ENCODE measurements around the gene NSMCE1.

Gene NSMCE1, protein sequence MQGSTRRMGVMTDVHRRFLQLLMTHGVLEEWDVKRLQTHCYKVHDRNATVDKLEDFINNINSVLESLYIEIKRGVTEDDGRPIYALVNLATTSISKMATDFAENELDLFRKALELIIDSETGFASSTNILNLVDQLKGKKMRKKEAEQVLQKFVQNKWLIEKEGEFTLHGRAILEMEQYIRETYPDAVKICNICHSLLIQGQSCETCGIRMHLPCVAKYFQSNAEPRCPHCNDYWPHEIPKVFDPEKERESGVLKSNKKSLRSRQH
- total RNA-seq, result 28.0 to 51.3 reads per million in 2 donors

DNA sequence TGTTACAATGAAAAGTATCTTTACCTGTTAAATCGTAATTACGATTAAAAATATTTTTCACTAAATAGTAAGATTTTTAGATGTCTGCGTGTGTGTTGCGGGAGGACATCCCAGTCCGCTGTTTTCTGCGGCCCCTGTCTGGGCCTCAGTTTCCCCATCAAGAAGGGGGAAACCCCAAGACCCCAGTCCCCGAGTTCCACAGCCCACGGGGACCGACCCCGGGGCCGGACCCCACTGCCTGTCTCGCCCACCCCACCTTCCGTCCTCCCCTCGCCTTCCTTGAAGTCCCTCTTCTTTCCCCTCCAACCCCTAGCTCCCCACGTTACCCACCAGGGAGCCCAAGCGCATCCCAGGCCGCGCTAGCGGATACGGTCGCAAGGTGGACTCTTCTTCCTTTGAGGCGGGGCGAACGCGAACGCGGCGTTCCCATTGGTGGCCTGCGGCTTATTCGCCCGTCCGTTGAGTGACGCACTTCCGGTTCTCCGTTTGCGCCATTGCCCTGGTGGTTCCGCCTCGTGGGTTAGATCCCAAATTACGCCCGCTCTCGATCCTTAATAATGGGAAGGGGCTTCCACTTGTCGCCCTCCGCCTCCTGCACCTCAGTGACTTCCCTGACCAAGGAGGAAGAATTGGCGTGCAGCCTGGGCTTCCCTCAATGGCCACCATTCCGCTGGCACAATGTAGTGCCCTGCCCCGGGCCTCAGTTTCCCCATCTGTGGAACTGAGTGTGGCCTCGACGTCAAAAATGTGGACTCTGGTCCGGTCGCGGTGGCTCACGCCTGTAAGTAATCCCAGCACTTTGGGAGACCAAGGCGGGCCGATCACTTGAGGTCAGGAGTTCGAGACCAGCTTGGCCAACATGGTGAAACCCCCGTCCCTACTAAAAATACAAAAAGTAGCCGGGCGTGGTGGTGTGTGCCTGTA, at the start of gene NSMCE1:
NSMCE1 (minus strand) TSS at position 397 of the 924 bp plus-strand sequence. CDS start 11,202 bp downstream, outside the sequence.
- peak; percentile 93 for DNase-seq

DNA sequence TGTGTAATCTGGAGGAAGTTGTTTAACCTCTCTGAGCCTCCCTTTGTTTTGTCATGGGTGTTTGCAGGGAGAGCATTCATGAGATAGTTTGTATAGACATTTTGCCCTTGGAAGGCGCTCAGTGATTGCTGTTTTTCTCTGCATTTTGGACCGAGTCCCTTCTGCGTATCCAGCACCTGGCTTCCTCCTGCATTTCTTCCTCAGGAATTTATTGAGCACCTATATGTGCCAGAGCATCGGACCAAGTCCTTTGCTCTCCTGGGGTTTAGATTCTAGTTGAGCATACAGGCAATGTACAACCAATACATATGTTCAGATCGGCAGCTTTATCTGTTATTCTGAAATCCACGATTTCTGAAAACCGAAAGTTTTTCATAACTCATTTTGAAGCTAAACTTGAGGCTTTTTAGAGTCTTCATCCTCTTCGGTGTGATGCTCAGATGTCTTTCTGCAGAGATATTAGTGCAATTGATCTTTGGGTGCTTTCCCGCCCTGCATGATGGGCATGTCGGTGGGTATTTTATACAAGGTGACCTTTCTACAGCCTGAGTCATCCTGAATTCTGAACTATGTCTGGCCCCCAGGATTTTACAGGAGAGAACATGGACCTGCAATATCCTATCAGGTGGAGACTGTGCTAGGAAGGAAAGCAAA, 49.3 kb upstream of the NSMCE1 start:
- no peak for DNase-seq

DNA sequence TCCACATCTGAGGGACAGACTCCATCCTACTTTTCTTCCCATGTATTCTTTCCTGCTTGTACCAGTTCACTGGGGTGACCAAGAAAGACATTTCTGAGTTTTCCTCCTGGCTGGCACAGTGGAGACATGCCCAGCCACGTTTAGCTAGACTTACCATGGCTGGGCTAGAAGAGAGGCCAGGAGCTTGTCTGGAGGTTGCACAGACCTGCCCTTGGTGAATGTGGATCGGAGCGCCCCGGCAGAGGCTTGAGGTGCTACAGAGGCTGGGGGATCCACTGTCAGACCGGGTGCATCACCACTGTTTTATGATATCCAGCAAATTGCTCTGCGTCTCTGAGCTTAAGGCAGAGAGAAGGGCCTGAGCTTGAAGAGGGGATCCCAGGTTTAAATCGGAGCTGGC, 48.7 kb upstream of the NSMCE1 start:
- no peak for DNase-seq

DNA sequence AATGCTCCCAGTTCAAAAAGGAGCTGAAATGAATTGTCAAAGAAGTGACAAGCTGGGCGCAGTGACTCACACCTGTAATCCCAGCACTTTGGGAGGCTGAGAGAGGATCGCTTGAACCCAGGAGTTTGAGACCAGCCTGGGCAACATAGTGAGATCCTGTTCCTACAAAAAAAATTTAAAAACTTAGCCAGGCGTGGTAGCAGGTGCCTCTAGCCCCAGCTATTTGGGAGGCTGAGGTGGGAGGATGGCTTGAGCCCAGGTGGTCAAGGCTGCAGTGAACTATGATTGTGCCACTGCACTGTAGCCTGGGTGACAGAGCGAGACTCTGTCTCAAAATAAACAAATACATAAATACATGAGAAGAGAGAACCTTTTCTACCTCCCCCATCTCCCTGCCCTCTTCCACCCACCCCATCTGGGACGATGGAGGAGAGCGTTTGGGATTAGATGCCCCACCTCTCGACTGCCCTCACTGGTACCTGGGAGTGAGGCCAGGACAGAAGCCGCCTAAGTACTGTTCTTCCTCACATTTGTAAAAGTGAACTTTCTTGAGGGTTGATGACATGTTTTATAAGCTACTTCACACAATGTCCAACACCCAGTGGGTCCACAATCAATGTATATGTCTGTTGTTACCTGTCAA, 47.6 kb upstream of the NSMCE1 start:
- no peak for DNase-seq

DNA sequence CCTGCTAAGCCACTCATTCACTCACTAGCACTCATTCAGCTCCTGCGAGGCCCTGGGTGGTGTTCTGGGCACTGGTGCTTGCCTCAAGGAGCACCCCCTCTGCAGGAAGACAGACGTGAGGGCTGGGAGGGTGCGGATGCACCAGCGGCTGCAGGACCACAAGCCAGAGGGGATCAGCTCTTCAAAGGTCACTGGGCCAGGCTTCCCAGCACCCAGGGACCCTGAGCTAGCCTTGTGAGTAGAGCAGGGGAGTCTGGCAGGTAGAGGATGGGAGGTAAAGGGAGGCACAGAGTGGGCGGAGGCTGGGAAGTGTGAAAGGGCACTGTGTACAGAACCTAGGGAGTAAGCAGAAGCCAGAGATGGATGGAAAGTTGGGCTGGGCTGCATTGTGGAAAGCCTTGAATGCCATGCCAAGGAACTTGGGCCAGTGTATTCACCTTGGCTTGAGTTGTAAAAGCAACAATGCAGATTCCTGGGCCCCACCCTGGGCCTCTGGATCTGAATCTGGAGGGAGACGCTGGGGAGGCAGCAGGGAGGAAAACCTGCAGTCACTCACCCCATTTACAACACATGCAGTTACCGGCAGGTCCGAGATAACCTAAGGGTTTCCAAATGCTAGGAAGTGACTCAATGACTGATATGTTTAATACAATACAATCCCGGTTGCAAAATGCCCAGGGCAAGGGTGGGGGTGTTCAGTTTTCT, 46.9 kb upstream of the NSMCE1 start:
- no peak for DNase-seq

DNA sequence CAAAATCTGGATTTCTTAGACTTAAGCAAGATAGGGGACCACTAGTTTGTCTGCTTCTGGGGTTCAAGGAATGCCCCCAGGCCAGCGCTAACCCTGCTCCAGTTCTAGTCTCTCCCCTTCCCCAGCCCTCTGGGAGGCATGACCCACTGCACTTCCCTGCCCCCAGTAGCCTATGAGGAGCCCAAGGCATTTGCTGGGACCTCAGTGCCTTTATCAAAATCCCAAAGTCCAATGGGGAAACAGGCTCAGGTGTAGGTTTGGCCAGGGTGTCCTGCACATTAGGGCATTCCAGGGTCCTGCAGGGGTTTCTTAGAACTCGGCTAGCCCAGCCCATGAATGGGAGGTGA, 46.4 kb upstream of the NSMCE1 start:
- DNase-seq, result no peak

DNA sequence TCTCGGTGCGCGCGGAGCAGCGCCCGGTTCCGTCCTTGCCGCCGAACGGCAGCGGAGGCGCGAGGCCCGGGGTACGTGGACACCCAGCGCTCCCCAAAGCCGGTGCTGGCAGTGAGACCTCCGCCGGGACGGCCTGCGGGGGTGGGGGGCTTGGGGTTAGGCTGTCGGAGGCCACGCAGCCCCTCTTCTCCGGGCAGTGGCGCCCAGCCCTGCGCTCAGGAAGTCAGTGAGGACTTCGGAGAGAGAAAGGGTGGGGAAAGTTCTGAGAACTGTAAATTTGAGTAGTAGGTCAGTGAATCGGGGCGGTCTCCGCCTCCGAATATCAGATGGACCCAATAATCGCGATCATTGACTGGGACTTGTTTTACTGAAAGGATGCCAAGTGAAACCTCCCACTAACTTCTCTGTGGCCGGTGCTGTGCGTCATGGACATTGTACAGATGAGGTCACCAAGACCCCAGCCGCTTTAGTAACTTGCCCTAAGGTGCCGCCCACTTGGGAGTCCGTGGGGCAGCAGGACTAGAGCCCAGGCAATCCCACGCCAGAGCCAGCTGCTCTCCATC, 45.7 kb upstream of the NSMCE1 start:
- peak; percentile 32 for DNase-seq

DNA sequence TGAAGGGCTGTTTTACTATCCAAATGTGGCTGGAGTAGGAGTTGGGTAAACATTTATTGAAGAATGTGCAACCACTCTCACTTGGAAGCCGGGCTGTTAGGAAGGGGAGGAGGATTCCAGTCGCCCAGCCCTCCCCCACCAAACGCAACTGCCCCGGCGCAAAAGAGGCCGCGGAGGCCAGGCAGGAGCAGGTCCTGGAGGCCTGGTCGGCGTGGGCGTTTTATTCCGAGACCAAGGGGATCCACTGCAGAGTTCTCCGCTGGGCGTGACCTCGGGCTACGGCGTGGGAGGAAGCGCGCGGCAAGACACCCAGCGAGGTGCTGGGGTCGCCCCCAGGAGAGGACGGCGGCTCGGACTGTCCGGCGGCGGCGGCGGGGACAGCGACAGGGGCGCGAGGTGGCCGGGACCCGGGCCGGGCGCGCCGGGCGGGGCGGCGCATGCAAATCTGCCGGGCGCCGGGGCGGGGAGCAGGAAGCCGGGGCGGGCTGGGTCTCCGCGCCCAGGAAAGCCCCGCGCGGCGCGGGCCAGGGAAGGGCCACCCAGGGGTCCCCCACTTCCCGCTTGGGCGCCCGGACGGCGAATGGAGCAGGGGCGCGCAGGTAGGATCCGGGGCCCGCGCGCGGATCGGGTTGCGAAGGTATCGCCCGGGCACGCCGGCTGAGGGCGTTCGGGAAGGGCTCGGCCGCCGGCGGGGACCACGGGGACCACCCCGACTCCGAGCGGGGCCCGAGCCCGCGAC, 45.0 kb upstream of the NSMCE1 start, which contains the start of gene IL4R:
IL4R (plus strand) TSS at position 553 of the 739 bp plus-strand sequence. CDS start 26,230 bp downstream, outside the sequence.
- DNase-seq, result peak; percentile 60

DNA sequence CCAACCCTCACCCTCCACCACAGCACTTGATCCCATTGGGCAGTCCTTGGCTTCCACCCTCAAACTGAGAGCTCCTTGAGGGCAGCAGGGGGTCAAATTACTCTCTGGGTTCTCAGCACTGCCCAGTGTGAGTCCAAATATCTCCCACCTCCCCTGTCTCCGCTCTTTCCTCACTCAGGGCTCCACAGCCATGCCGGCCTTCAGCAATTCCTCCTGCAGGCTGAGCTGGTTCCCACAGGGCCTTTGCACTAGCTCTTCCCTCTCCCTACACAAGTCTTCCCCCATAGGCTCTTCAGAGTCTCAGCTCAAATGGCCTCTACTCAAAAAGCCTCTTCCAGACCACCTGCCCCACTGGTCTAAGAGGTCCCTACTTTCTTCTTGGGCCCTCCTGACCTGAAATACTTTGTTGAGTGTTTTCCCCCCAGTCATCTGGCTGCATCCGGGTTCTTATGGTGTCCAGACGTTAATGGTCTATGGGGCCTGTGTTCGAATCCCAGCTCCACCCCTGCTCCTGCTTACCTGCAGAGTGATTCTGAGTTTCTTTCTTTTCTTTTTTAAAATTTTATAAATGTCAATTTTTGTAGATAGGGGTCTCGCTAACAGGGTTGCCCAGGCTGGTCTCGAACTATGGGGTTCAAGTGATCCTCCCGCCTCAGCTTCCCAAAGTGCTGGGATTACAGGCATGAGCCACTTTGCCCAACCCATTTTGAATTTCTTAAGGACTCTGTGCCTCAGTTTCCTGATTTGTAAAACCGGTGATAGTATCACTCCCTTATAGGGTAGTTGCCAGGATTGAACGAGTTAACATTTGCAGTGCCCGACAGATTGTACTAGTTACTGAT, 44.2 kb upstream of the NSMCE1 start:
- no peak for DNase-seq

DNA sequence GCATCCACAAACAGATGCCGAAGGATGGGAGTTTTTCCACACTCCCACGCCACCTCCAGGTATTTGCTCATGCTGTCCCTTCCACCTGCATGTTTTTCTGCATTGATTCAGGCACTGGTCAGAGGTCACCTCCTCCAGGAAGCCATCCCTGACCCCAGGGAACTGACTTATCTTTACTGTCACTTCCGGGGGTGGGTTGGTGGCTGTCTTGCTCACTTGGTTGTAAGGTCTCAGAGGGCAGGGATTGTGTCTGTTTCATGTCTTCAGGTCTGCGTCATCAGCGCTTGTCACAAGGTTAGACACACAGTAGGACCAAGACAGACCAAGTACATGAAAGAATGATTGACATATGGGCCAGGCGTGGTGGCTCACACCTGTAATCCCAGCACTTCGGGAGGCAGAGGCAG, 43.3 kb upstream of the NSMCE1 start:
- no peak for DNase-seq

DNA sequence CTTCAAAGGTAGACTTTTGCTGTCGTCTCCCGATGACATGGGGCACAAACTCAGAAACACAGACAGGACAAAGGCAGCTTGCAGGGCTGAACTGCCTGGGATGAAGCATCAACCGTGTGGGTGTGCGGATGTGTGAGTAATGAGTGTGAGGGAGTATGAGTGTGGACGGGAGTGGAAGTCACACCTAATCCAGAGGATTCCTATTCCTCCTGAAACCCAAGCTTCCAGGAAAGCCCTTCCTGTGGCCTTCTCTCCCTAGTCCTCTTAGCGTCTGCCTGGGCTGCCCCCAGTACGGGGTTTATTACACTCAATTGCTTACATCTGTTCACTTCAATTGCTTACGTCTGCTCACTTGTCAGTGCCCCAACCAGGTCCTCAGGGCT, 42.9 kb upstream of the NSMCE1 start:
- no peak for DNase-seq

DNA sequence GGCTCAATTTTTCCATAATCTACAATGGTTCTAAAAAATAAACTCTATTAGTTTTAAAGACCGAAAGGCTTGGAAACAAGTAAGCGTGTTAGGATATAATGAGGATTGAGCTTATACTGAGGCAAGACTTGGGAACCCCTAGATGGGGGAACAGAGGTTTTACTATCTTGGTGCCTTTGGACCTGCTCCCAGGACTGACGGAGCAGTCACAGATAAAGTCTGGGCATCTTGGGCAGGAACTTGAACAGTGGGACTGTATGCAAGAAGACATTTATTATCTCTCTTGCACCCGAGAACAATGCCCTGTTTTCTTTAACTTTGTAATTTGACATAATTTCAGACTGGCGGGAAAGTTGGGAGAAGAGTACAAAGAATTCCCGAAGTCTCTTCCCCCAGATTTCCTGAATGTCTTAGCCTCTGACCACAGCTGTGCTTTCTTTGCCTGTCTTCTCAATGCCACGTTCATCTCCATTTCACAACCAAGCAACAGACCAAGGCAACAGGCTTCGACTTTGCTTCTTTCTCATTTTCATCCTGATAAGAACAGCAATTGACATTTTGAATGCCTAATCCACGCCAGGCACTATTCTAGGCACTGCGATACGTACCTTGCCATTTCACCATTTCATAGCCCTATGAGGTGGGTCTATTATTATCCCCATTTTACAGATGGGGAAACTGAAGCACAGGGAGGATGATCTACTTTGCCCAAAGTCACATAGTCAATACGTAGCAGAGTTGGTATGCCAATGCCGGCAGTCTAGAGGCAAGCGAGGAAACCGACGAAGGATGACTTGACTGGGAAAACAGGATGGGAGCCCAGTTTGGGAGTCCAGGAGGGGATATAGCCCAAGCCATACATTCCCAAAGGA, 42.2 kb upstream of the NSMCE1 start:
- no peak for DNase-seq

DNA sequence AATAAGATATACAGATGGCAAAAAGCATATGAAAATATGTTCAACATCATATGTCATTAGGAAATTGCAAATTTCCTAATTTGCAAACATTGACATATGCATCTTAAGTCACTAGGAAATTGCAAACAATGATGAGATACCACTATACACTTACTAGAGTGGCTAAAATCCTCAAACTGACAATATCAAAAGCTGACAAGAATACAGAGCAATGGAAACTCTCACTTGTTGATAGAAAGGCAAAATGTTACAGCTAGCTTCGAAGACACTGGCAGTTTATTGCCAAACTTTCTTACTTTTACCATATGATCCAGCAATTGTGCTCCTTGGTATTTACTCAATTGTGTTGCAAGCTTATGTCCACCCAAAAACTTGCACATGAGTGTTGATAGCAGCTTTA, 40.2 kb upstream of the NSMCE1 start:
- DNase-seq, result no peak

DNA sequence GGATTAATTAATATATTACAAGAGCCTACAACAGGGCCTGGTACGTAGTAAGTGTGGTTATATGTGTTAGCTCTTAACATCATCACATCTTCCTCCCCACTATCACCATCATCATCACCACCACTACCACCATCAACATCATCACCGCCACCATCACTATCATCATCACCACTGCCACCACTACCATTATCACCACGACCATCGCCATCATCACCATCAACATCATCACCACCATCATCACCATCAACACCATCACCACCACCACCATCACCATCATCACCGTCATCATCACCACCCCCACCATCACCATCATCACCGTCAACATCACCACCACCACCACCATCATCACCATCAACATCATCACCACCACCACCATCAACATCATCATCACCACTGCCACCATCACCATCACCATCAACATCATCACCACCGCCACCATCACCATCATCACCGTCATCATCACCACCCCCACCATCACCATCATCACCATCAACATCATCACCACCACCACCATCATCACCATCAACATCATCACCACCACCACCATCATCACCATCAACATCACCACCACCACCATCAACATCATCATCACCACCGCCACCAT, 37.4 kb upstream of the NSMCE1 start:
- no peak for DNase-seq

DNA sequence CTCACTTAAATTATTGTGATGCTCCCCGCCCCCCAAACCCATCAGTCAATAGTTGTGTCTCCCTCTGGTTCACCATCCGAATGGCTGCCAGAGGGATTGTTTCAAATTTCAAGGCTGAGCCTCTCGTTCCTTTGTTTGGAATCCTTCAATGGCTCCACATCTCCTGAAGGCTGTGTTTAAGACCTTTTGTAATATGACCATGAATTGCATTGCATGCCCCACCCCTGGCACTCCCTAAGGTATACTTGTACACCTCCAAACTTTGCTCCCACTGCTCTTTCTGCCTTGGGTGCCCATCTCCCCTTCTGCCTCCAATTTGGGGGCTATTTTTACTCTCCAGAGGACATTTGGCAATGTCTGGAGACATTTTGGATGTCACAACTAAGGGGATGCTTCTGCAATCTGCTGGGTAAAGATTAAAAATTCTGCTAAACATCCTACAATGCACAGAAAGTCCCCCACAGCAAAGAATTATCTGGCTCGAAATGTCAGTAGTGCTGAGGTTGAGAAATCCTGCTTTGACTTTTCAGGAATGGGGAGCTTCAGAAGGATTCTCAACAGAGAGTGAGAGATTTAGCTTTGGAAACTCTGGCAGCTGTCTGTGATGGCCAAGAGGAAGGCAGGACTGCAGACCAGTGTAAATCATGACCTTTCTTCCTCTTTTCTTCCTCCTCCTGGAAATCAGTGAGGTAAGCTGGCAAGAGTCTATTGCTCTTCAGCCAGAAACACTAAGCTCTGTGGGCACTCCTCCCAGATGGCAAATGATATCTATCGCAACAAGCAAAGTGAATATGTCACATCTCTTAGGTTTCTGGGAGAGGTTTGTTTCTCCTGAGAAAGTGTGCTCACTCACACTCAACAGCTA, 36.5 kb upstream of the NSMCE1 start:
- DNase-seq, result no peak

DNA sequence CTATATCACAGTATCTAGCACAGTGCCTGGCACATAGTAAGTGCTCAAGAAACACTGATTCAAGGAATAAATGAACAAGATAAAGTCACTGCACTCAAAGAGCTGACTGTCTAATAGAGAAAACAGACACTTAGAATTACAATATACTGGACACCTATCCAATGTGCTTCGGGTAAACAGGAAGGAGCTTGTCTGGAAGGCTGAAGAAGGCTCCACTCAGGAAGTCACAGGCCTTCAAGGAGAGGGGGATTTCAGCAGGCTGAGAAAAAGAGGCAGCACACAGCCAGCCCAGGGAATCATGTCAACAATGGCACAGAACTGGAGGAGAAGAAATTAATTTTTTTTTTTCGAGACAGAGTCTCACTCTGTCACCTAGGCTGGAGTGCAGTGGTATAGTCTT, 35.5 kb upstream of the NSMCE1 start:
- no peak for DNase-seq

DNA sequence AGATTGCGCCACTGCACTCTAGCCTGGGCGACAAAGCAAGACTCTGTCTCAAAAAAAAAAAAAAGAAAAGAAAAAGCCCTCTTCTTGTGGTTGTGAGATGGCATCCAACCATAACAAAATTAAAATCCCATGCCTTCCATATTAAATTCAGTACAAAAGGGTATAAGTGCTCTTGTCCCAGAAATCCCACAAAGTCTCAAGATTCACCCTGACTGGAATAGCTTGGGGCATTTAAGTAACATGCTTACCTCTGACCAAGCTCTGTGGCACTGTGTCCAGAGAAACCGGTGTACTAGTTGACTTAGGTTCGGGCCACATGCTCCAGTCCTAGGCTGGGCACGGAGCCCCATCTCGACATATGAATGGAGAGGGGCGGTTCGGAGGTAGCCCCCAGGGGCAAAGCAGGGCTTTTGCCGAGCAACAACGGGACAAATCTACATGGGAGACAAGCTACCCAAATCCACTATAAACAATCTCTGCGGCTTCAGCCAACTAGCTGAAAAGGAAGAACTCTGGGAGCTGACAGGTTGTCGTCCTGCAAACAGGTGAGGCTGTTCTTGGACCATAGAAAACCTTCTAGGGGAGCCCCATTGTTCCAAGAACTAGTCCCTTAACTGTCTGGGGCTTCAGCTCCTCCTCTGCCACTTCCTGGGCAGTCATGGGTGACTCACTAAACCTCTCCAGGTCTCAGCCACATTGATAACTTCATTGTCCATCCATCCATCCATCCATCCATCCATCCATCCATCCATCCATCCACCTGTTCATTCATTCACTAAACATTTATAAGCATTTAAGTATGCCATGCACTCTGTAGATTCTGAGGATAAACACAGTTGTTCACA, 34.9 kb upstream of the NSMCE1 start:
- DNase-seq, result no peak

Measured in T-helper 9 cell (primary cell).